ENCODE data around the gene HNRNPF. TPM values are rescaled to one million over a fixed set of nuclear protein-coding genes. Genes with fewer than 3 reads are reported as not detected.
"Not testable (repeated sequence)": the region's sequence is repeated elsewhere in the genome, so short reads cannot be mapped to it uniquely, and the experiment has no call there.

HNRNPF gene
- total and polyA plus RNA-seq, 2 of the 8 experiments (the other 6 are each of a cell fraction or from before 2014, with no cell fraction given): 209 to 389 TPM

DNA sequence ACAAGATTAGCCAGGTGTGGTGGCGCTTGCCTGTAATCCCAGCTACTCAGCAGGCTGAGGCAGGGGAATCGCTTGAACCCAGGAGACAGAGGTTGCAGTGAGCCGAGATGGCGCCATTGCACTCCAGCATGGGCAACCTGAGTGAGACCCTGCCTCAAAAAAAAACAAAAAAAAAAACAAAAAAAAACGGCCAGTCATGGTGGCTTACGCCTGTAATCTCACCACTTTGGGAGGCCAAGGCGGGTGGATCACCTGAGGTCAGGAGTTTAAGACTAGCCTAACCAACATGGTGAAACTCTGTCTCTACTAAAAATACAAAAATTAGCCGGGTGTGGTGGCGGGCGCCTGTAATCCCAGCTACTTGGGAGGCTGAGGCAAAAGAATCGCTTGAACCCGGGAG lies 17.5 kb upstream of the HNRNPF start:
- H3K56ac ChIP-seq (replicated peaks; ENCODE audit: insufficient read length, low read depth, low read length); H3K4me3 ChIP-seq (ENCODE audit: extremely low read depth in 1 of 4, insufficient read depth in 2 of 4, low read depth in 3 of 4, low read length in 4 of 4); H3K79me2 ChIP-seq (ENCODE audit: control insufficient read depth in 1 of 2, insufficient read depth in 2 of 2, low read length in 2 of 2); H3K23ac ChIP-seq (ENCODE audit: insufficient read length); H3K9ac ChIP-seq (replicated peaks in 1 of 4; ENCODE audit: extremely low read depth in 1 of 4, low read depth in 3 of 4, low read length in 3 of 4); H4K8ac ChIP-seq (ENCODE audit: extremely low read depth, insufficient read depth, low read length); H3K36me3 ChIP-seq (ENCODE audit: control insufficient read depth in 2 of 4, insufficient read depth in 4 of 4, low read length in 3 of 4); H4K5ac ChIP-seq (ENCODE audit: insufficient read length, low read depth, low read length); H3K4me2 ChIP-seq (ENCODE audit: insufficient read depth in 1 of 2, low read depth in 2 of 2, low read length in 2 of 2); CTCF ChIA-PET (ENCODE audit: partially characterized antibody); H2BK120ac ChIP-seq (replicated peaks; ENCODE audit: low read depth, low read length); H4K91ac ChIP-seq (replicated peaks; ENCODE audit: insufficient read length, low read length); H2AK5ac ChIP-seq (ENCODE audit: low read depth, low read length); H2BK12ac ChIP-seq (ENCODE audit: low read depth, low read length); H2BK15ac ChIP-seq (ENCODE audit: low read length); H3K18ac ChIP-seq (ENCODE audit: extremely low read depth, low read length); H3K4ac ChIP-seq (replicated peaks; ENCODE audit: insufficient read length, low read depth, low read length); H3K23me2 ChIP-seq (ENCODE audit: low read depth, low read length); DNase-seq (ENCODE audit: low read depth in 1 of 2, low spot score in 2 of 2); H3K4me1 ChIP-seq (replicated peaks in 1 of 4; ENCODE audit: control insufficient read depth in 3 of 4, insufficient read depth in 4 of 4, low read length in 3 of 4); H3K9me3 ChIP-seq (ENCODE audit: insufficient read depth in 2 of 2, low read depth in 1 of 2, low read length in 1 of 2); H2AFZ ChIP-seq (ENCODE audit: low read length); H3K14ac ChIP-seq (ENCODE audit: insufficient read length); H3K27ac ChIP-seq (ENCODE audit: low read depth, low read length); H2BK5ac ChIP-seq (ENCODE audit: low read depth, low read length); H4K20me1 ChIP-seq (replicated peaks in 1 of 2; ENCODE audit: control insufficient read depth in 1 of 2, insufficient read depth in 2 of 2, low read length in 2 of 2); H3K27me3 ChIP-seq (replicated peaks in 1 of 4; ENCODE audit: control insufficient read depth in 3 of 4, extremely low read depth in 1 of 4, insufficient read depth in 3 of 4, low read length in 3 of 4); H2BK20ac ChIP-seq (ENCODE audit: low read length); H3K79me1 ChIP-seq (ENCODE audit: low read depth, low read length); FAIRE-seq: not testable (repeated sequence)
- POLR2A ChIA-PET (ENCODE audit: partially characterized antibody): interaction anchor here (0.8 to 1.8 kb wide), 2 partner anchors 19 to 28 kb away, joined by 3 to 6 read pairs; no protein-coding TSS in a partner anchor
- 92% methylated on average over 12 of the region's 12 CpGs; no CpG with 5 or more reads in 1 of the 2 experiments for whole genome bisulfite sequencing, 2 experiments (ENCODE audit: extremely low coverage in 1 of 2, insufficient coverage in 1 of 2, insufficient read length in 1 of 2, insufficient replicate concordance in 2 of 2, low coverage in 1 of 2, low lambda C conversion rate in 2 of 2, missing lambda C conversion rate in 1 of 2)

Data from H1 (cell line).